Measurements from ENCODE around the gene SPATA25.
A peak's percentile ranks its signal among the peaks of the same experiment; 100 is the strongest.

Gene SPATA25

GRCh38 chr20:45894797-45895196, 7.4 kb upstream of the SPATA25 start:
- FAIRE-seq (no peak), DNase-seq (ENCODE audit: insufficient read length, low spot score) (no peak)
- no peak for TF ChIP-seq POLR2AphosphoS5 (IDR thresholded peaks at IDR 0.05; ENCODE audit: low read depth, low read length)
- TF ChIP-seq TAF1 (IDR thresholded peaks at IDR 0.05; ENCODE audit: low read depth, low read length) = no peak
- no peak for TF ChIP-seq POU2F2 (IDR thresholded peaks at IDR 0.05; ENCODE audit: low read depth, low read length)

GRCh38 chr20:45893831-45894230, 6.4 kb upstream of the SPATA25 start:
- FAIRE-seq (no peak), DNase-seq (ENCODE audit: insufficient read length, low spot score) (no peak)
- TF ChIP-seq POU2F2 (IDR thresholded peaks at IDR 0.05; ENCODE audit: low read depth, low read length) (no peak), POLR2A (IDR thresholded peaks at IDR 0.05; ENCODE audit: low read depth, low read length) (no peak), PAX5 (IDR thresholded peaks at IDR 0.05; ENCODE audit: insufficient read depth, low read length, severe bottlenecking) (no peak), TAF1 (IDR thresholded peaks at IDR 0.05; ENCODE audit: low read depth, low read length) (no peak), SPI1 (IDR thresholded peaks at IDR 0.05; ENCODE audit: low read depth, low read length) (no peak), POLR2AphosphoS5 (IDR thresholded peaks at IDR 0.05; ENCODE audit: low read depth, low read length) (no peak)

GRCh38 chr20:45892828-45893500, 5.5 kb upstream of the SPATA25 start:
- DNase-seq (ENCODE audit: insufficient read length, low spot score) (no peak), FAIRE-seq (no peak)
- TF ChIP-seq POLR2AphosphoS5 (IDR thresholded peaks at IDR 0.05; ENCODE audit: low read depth, low read length) = no peak
- TF ChIP-seq POLR2A (IDR thresholded peaks at IDR 0.05; ENCODE audit: low read depth, low read length) = no peak
- no peak for TF ChIP-seq SPI1 (IDR thresholded peaks at IDR 0.05; ENCODE audit: low read depth, low read length)
- TF ChIP-seq POU2F2 (IDR thresholded peaks at IDR 0.05; ENCODE audit: low read depth, low read length) = no peak
- TF ChIP-seq PAX5 (IDR thresholded peaks at IDR 0.05; ENCODE audit: insufficient read depth, low read length, severe bottlenecking) = no peak
- no peak for TF ChIP-seq TAF1 (IDR thresholded peaks at IDR 0.05; ENCODE audit: low read depth, low read length)

- TF ChIP-seq PAX5 (IDR thresholded peaks at IDR 0.05; ENCODE audit: insufficient read depth, low read length, severe bottlenecking) = no peak
- no peak for TF ChIP-seq SPI1 (IDR thresholded peaks at IDR 0.05; ENCODE audit: low read depth, low read length)
- no peak for TF ChIP-seq POLR2AphosphoS5 (IDR thresholded peaks at IDR 0.05; ENCODE audit: low read depth, low read length)
- TF ChIP-seq POLR2A (IDR thresholded peaks at IDR 0.05; ENCODE audit: low read depth, low read length) = no peak
- no peak for TF ChIP-seq TAF1 (IDR thresholded peaks at IDR 0.05; ENCODE audit: low read depth, low read length)
- no peak for TF ChIP-seq POU2F2 (IDR thresholded peaks at IDR 0.05; ENCODE audit: low read depth, low read length)
- FAIRE-seq (no peak), DNase-seq (ENCODE audit: insufficient read length, low spot score) (no peak)
Observed at GRCh38 chr20:45892049-45892825, 4.8 kb upstream of the SPATA25 start.

- DNase-seq (ENCODE audit: insufficient read length, low spot score) (peak; percentile 100), FAIRE-seq (peak; percentile 83)
- TF ChIP-seq TAF1 (IDR thresholded peaks at IDR 0.05; ENCODE audit: low read depth, low read length) = peak; percentile 81
- TF ChIP-seq POU2F2 (IDR thresholded peaks at IDR 0.05; ENCODE audit: low read depth, low read length) = peak; percentile 54; the same call in 1 of the 2 replicates
- peak; percentile 35; the same call in 1 of the 2 replicates for TF ChIP-seq SPI1 (IDR thresholded peaks at IDR 0.05; ENCODE audit: low read depth, low read length)
- TF ChIP-seq POLR2AphosphoS5 (IDR thresholded peaks at IDR 0.05; ENCODE audit: low read depth, low read length) = no peak
- no peak for TF ChIP-seq PAX5 (IDR thresholded peaks at IDR 0.05; ENCODE audit: insufficient read depth, low read length, severe bottlenecking)
Observed at GRCh38 chr20:45890985-45891983, 3.9 kb upstream of the SPATA25 start, which contains the start of the genes CTSA and NEURL2. CTSA (plus strand) TSS chr20:45891335; CDS start chr20:45891569, 234 bp downstream. NEURL2 (minus strand) TSS chr20:45891208; CDS start chr20:45890991, 217 bp downstream.

GRCh38 chr20:45890077-45890984, 2.9 kb upstream of the SPATA25 start:
- peak; percentile 40 for FAIRE-seq
- peak; percentile 39 for DNase-seq (ENCODE audit: insufficient read length, low spot score)
- TF ChIP-seq POLR2A (IDR thresholded peaks at IDR 0.05; ENCODE audit: low read depth, low read length) (no peak), SPI1 (IDR thresholded peaks at IDR 0.05; ENCODE audit: low read depth, low read length) (no peak), POLR2AphosphoS5 (IDR thresholded peaks at IDR 0.05; ENCODE audit: low read depth, low read length) (no peak), TAF1 (IDR thresholded peaks at IDR 0.05; ENCODE audit: low read depth, low read length) (no peak), POU2F2 (IDR thresholded peaks at IDR 0.05; ENCODE audit: low read depth, low read length) (no peak), PAX5 (IDR thresholded peaks at IDR 0.05; ENCODE audit: insufficient read depth, low read length, severe bottlenecking) (no peak)

- TF ChIP-seq POLR2AphosphoS5 (IDR thresholded peaks at IDR 0.05; ENCODE audit: low read depth, low read length) = no peak
- no peak for TF ChIP-seq POU2F2 (IDR thresholded peaks at IDR 0.05; ENCODE audit: low read depth, low read length)
- TF ChIP-seq POLR2A (IDR thresholded peaks at IDR 0.05; ENCODE audit: low read depth, low read length) = no peak
- no peak for TF ChIP-seq PAX5 (IDR thresholded peaks at IDR 0.05; ENCODE audit: insufficient read depth, low read length, severe bottlenecking)
- no peak for TF ChIP-seq SPI1 (IDR thresholded peaks at IDR 0.05; ENCODE audit: low read depth, low read length)
- TF ChIP-seq TAF1 (IDR thresholded peaks at IDR 0.05; ENCODE audit: low read depth, low read length) = no peak
- no peak for FAIRE-seq
Observed at GRCh38 chr20:45888681-45889080, 1.3 kb upstream of the SPATA25 start.

More at GRCh38 chr20:45888681-45889080, 1.3 kb upstream of the SPATA25 start:
- DNase-seq (ENCODE audit: insufficient read length, low spot score) = no peak

All from GM12891 (cell line).